HS-5 (cell line): ENCODE data around the gene USP44.
"Not testable (repeated sequence)": the region's sequence is repeated elsewhere in the genome, so short reads cannot be mapped to it uniquely, and the experiment has no call there.

ENCODE experiments used
- DNase-seq: peaks from one replicate; pipeline ENCODE4 v3.0.0-alpha.2; 2012; ENCODE audit warnings: low read depth

USP44 gene

GRCh38 chr12:95509300-95509699, 42.0 kb downstream of the USP44 start:
- DNase-seq, result no peak

- no peak for DNase-seq
Measured at GRCh38 chr12:95506707-95507523, 44.4 kb downstream of the USP44 start.

- DNase-seq, result no peak
Measured at GRCh38 chr12:95505039-95505438, 46.2 kb downstream of the USP44 start.

GRCh38 chr12:95504140-95504539, 47.1 kb downstream of the USP44 start:
- DNase-seq, result no peak

GRCh38 chr12:95499772-95500171, 51.5 kb downstream of the USP44 start:
- no peak for DNase-seq

GRCh38 chr12:95498968-95499367, 52.3 kb downstream of the USP44 start:
- DNase-seq, result no peak

- no peak for DNase-seq
Measured at GRCh38 chr12:95497031-95497430, 54.2 kb downstream of the USP44 start.

GRCh38 chr12:95495433-95495832, 55.8 kb downstream of the USP44 start:
- no peak for DNase-seq

GRCh38 chr12:95494888-95495287, 56.4 kb downstream of the USP44 start:
- no peak for DNase-seq

GRCh38 chr12:95492462-95492861, 58.8 kb downstream of the USP44 start:
- DNase-seq, result no peak

GRCh38 chr12:95487024-95487423, 64.3 kb downstream of the USP44 start:
- DNase-seq, result no peak

GRCh38 chr12:95484524-95484923, 66.8 kb downstream of the USP44 start:
- no peak for DNase-seq

- DNase-seq, result not testable (repeated sequence)
Measured at GRCh38 chr12:95482564-95482963, 68.7 kb downstream of the USP44 start.

GRCh38 chr12:95481888-95482287, 69.4 kb downstream of the USP44 start:
- no peak for DNase-seq

- no peak for DNase-seq
Measured at GRCh38 chr12:95481072-95481471, 70.2 kb downstream of the USP44 start.

GRCh38 chr12:95480230-95480629, 71.0 kb downstream of the USP44 start:
- no peak for DNase-seq

GRCh38 chr12:95474660-95474958, 76.7 kb downstream of the USP44 start:
- DNase-seq, result no peak

GRCh38 chr12:95473884-95474659, 77.2 kb downstream of the USP44 start, which contains the start of gene METAP2:
METAP2 (plus strand) TSS chr12:95474152; CDS start chr12:95474180, 28 bp downstream.
- peak; percentile 81 for DNase-seq

GRCh38 chr12:95473231-95473883, 77.9 kb downstream of the USP44 start:
- DNase-seq, result peak; percentile 29

- no peak for DNase-seq
Measured at GRCh38 chr12:95470300-95470699, 81.0 kb downstream of the USP44 start.
